GM10847 (cell line): ENCODE results near the gene ACVR1B.

Experiments used
- POLR2A ChIP-seq: IDR thresholded peaks from 2 replicates; pipeline ENCODE4 v1.6.1; 2011; ENCODE audit not compliant: insufficient read length; ENCODE audit errors: extremely low read depth

ACVR1B gene

GRCh38 chr12:52011602-52012214, 60.2 kb downstream of the ACVR1B start:
- TF ChIP-seq POLR2A, result no peak

GRCh38 chr12:52013626-52014310, 62.3 kb downstream of the ACVR1B start:
- TF ChIP-seq POLR2A, result no peak

GRCh38 chr12:52014567-52015530, 63.4 kb downstream of the ACVR1B start:
- no peak for TF ChIP-seq POLR2A

GRCh38 chr12:52015532-52016041, 64.1 kb downstream of the ACVR1B start:
- TF ChIP-seq POLR2A, result no peak

- no peak for TF ChIP-seq POLR2A
Measured at GRCh38 chr12:52018433-52019112, 67.1 kb downstream of the ACVR1B start.

- TF ChIP-seq POLR2A, result no peak
Measured at GRCh38 chr12:52019113-52019770, 67.7 kb downstream of the ACVR1B start.

- TF ChIP-seq POLR2A, result no peak
Measured at GRCh38 chr12:52020539-52021336, 69.2 kb downstream of the ACVR1B start.

- no peak for TF ChIP-seq POLR2A
Measured at GRCh38 chr12:52022841-52023181, 71.3 kb downstream of the ACVR1B start.

- TF ChIP-seq POLR2A, result no peak
Measured at GRCh38 chr12:52023182-52023975, 71.9 kb downstream of the ACVR1B start.

- no peak for TF ChIP-seq POLR2A
Measured at GRCh38 chr12:52023976-52024688, 72.6 kb downstream of the ACVR1B start.

- TF ChIP-seq POLR2A, result no peak
Measured at GRCh38 chr12:52024845-52025230, 73.3 kb downstream of the ACVR1B start.

GRCh38 chr12:52026263-52026662, 74.8 kb downstream of the ACVR1B start:
- TF ChIP-seq POLR2A, result no peak
